ENCODE measurements around the gene TIMM22. TPM values are rescaled to one million over a fixed set of nuclear protein-coding genes. Genes with fewer than 3 reads are reported as not detected.

Gene TIMM22
- total RNA-seq, 1 experiment from 2014 or later, result 17.7 TPM

- Histone ChIP-seq H3K4me1 (ENCODE audit: insufficient read depth, low read length) (no peaks in the 10 kb centered on the region), H2AFZ (ENCODE audit: low read length) (no peak overlapping the region), H3K4me2 (ENCODE audit: low read length) (no peak overlapping the region), H3K9me3 (ENCODE audit: low read length) (no peaks in the 10 kb centered on the region), H3K9ac (ENCODE audit: low read length) (no peak overlapping the region), H3K4me3 (ENCODE audit: low read length) (no peak overlapping the region), H3K9me2 (replicated peaks; ENCODE audit: low read length) (no peaks in the 10 kb centered on the region), H3F3A (ENCODE audit: low read length, unreplicated experiment) (no peaks in the 10 kb centered on the region), H3K27ac (ENCODE audit: low read length) (no peak overlapping the region), H4K20me1 (ENCODE audit: low read length) (no peaks in the 10 kb centered on the region), H3K27me3 (ENCODE audit: low read length) (no peaks in the 10 kb centered on the region), H3K36me3 (ENCODE audit: low read depth, low read length) (no peaks in the 10 kb centered on the region), H3K79me2 (ENCODE audit: low read length) (no peaks in the 10 kb centered on the region)
- POLR2A ChIA-PET (ENCODE audit: unreplicated experiment), result no interaction called here
- intact Hi-C loops (cut with micrococcal nuclease), result no loop called here
- TF ChIP-seq EZH2phosphoT487 (IDR thresholded peaks at IDR 0.05; ENCODE audit: borderline replicate concordance, low read length), result no peak
- TF ChIP-seq EZH2 (IDR thresholded peaks at IDR 0.05; ENCODE audit: low read length, unreplicated experiment), result no peak
- no peak for TF ChIP-seq CTCF (conservative IDR thresholded peaks at IDR 0.05; ENCODE audit: low read depth, low read length)
- CTCF ChIA-PET, result no interaction called here
- no TSS peak for BruUV-seq (replicated peaks)
- DNase-seq (no peak), ATAC-seq (no peak)
Measured at GRCh38 chr17:1027044-1027443, 30.1 kb downstream of the TIMM22 start.

- ChIA-PET POLR2A (ENCODE audit: unreplicated experiment) (no interaction called here), CTCF (no interaction called here)
- Histone ChIP-seq H3K4me3 (ENCODE audit: low read length) (no peak overlapping the region), H3K9me3 (ENCODE audit: low read length) (no peaks in the 10 kb centered on the region), H3K27me3 (ENCODE audit: low read length) (no peaks in the 10 kb centered on the region), H3K4me1 (ENCODE audit: insufficient read depth, low read length) (no peaks in the 10 kb centered on the region), H3K4me2 (ENCODE audit: low read length) (no peak overlapping the region), H3K79me2 (ENCODE audit: low read length) (no peaks in the 10 kb centered on the region), H3F3A (ENCODE audit: low read length, unreplicated experiment) (no peaks in the 10 kb centered on the region), H3K9me2 (replicated peaks; ENCODE audit: low read length) (no peaks in the 10 kb centered on the region), H3K36me3 (ENCODE audit: low read depth, low read length) (no peaks in the 10 kb centered on the region), H4K20me1 (ENCODE audit: low read length) (no peaks in the 10 kb centered on the region), H3K9ac (ENCODE audit: low read length) (no peak overlapping the region), H2AFZ (ENCODE audit: low read length) (no peak overlapping the region), H3K27ac (ENCODE audit: low read length) (no peak overlapping the region)
- intact Hi-C loops (cut with micrococcal nuclease), result no loop called here
- no peak for DNase-seq
- no peak for TF ChIP-seq CTCF (conservative IDR thresholded peaks at IDR 0.05; ENCODE audit: low read depth, low read length)
- no peak for ATAC-seq
- BruUV-seq (replicated peaks), result no TSS peak
Measured at GRCh38 chr17:1029196-1029921, 32.4 kb downstream of the TIMM22 start.

- Histone ChIP-seq H3K4me1 (ENCODE audit: insufficient read depth, low read length) (no peaks in the 10 kb centered on the region), H3K36me3 (ENCODE audit: low read depth, low read length) (no peaks in the 10 kb centered on the region), H3K4me2 (ENCODE audit: low read length) (no peak overlapping the region), H3F3A (ENCODE audit: low read length, unreplicated experiment) (no peaks in the 10 kb centered on the region), H3K4me3 (ENCODE audit: low read length) (no peak overlapping the region), H3K27me3 (ENCODE audit: low read length) (no peaks in the 10 kb centered on the region), H3K9me3 (ENCODE audit: low read length) (no peaks in the 10 kb centered on the region), H2AFZ (ENCODE audit: low read length) (no peak overlapping the region), H3K9me2 (replicated peaks; ENCODE audit: low read length) (no peaks in the 10 kb centered on the region), H3K27ac (ENCODE audit: low read length) (no peak overlapping the region), H4K20me1 (ENCODE audit: low read length) (no peaks in the 10 kb centered on the region), H3K9ac (ENCODE audit: low read length) (no peak overlapping the region), H3K79me2 (ENCODE audit: low read length) (no peaks in the 10 kb centered on the region)
- BruUV-seq (replicated peaks), result no TSS peak
- intact Hi-C loops (cut with micrococcal nuclease), result no loop called here
- ATAC-seq (no peak), DNase-seq (no peak)
- ChIA-PET CTCF (no interaction called here), POLR2A (ENCODE audit: unreplicated experiment) (no interaction called here)
- TF ChIP-seq CTCF (conservative IDR thresholded peaks at IDR 0.05; ENCODE audit: low read depth, low read length) (no peak), EZH2phosphoT487 (IDR thresholded peaks at IDR 0.05; ENCODE audit: borderline replicate concordance, low read length) (no peak), EZH2 (IDR thresholded peaks at IDR 0.05; ENCODE audit: low read length, unreplicated experiment) (no peak)
Measured at GRCh38 chr17:1029922-1030644, 33.2 kb downstream of the TIMM22 start.
